ENCODE data around the gene HIBCH. TPM values are rescaled to one million over a fixed set of nuclear protein-coding genes. Genes with fewer than 3 reads are reported as not detected.

Gene HIBCH
- total RNA-seq, 1 experiment from 2014 or later, result 26.5 TPM

DNA sequence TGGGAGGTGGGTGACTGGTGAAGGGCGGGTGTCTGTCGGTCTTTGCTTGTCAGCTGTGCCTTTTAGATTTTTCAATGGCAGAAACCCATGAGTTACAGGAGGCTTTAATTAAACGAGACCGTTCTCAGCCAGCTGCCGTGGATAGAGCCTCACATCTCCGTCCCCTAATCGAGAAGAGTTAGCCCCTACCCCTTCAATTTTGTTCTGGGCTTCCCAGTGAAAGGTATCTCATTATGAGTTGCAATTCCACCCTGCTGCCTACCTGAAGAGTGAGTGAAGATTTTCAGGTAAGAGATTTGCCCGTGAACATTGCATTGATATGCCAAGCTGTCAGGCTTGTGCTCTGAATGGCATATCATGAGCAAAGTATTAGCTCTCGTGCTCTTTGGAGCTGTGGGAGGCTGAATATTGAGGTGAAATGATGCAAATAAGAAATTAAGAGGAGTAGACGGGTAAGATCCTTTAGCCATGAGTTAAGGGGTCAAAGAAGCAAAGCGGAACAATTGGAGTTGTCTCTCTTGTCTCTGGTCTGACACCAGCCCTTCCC is 138.4 kb downstream of the HIBCH start:
- POLR2A ChIA-PET, result interaction anchor here (1.4 to 1.5 kb wide), 2 partner anchors 22 to 35 kb away, joined by 3 read pairs; no protein-coding TSS in a partner anchor
- peak overlapping the region; percentile 69 for H3K4me3 Mint-ChIP-seq
- ATAC-seq, result peak; percentile 2
- DNase-seq (ENCODE audit: low spot score), result no peak
- TF ChIP-seq TP53 (CRISPR knock-in tag; IDR thresholded peaks at IDR 0.05) (no peak), ZNF423 (CRISPR knock-in tag; IDR thresholded peaks at IDR 0.05) (no peak), JUN (CRISPR knock-in tag; IDR thresholded peaks at IDR 0.05) (no peak), MYBL2 (CRISPR knock-in tag; IDR thresholded peaks at IDR 0.05) (no peak), TCF7 (CRISPR knock-in tag; IDR thresholded peaks at IDR 0.05; ENCODE audit: low read depth) (no peak), FOXP1 (CRISPR knock-in tag; IDR thresholded peaks at IDR 0.05; ENCODE audit: borderline replicate concordance) (no peak), RORB (CRISPR knock-in tag; IDR thresholded peaks at IDR 0.05) (no peak), GABPB1 (CRISPR knock-in tag; IDR thresholded peaks at IDR 0.05) (no peak), ETV6 (CRISPR knock-in tag; IDR thresholded peaks at IDR 0.05) (no peak), ZNF232 (CRISPR knock-in tag; IDR thresholded peaks at IDR 0.05) (no peak)
- TF ChIP-seq, protein P1, sequence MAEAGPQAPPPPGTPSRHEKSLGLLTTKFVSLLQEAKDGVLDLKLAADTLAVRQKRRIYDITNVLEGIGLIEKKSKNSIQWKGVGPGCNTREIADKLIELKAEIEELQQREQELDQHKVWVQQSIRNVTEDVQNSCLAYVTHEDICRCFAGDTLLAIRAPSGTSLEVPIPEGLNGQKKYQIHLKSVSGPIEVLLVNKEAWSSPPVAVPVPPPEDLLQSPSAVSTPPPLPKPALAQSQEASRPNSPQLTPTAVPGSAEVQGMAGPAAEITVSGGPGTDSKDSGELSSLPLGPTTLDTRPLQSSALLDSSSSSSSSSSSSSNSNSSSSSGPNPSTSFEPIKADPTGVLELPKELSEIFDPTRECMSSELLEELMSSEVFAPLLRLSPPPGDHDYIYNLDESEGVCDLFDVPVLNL (CRISPR knock-in tag; IDR thresholded peaks at IDR 0.05; ENCODE audit: borderline replicate concordance, low read depth), result no peak
- TF ChIP-seq, protein P2, sequence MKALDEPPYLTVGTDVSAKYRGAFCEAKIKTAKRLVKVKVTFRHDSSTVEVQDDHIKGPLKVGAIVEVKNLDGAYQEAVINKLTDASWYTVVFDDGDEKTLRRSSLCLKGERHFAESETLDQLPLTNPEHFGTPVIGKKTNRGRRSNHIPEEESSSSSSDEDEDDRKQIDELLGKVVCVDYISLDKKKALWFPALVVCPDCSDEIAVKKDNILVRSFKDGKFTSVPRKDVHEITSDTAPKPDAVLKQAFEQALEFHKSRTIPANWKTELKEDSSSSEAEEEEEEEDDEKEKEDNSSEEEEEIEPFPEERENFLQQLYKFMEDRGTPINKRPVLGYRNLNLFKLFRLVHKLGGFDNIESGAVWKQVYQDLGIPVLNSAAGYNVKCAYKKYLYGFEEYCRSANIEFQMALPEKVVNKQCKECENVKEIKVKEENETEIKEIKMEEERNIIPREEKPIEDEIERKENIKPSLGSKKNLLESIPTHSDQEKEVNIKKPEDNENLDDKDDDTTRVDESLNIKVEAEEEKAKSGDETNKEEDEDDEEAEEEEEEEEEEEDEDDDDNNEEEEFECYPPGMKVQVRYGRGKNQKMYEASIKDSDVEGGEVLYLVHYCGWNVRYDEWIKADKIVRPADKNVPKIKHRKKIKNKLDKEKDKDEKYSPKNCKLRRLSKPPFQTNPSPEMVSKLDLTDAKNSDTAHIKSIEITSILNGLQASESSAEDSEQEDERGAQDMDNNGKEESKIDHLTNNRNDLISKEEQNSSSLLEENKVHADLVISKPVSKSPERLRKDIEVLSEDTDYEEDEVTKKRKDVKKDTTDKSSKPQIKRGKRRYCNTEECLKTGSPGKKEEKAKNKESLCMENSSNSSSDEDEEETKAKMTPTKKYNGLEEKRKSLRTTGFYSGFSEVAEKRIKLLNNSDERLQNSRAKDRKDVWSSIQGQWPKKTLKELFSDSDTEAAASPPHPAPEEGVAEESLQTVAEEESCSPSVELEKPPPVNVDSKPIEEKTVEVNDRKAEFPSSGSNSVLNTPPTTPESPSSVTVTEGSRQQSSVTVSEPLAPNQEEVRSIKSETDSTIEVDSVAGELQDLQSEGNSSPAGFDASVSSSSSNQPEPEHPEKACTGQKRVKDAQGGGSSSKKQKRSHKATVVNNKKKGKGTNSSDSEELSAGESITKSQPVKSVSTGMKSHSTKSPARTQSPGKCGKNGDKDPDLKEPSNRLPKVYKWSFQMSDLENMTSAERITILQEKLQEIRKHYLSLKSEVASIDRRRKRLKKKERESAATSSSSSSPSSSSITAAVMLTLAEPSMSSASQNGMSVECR (CRISPR knock-in tag; IDR thresholded peaks at IDR 0.05; ENCODE audit: borderline replicate concordance), result no peak
- TF ChIP-seq, protein P3, sequence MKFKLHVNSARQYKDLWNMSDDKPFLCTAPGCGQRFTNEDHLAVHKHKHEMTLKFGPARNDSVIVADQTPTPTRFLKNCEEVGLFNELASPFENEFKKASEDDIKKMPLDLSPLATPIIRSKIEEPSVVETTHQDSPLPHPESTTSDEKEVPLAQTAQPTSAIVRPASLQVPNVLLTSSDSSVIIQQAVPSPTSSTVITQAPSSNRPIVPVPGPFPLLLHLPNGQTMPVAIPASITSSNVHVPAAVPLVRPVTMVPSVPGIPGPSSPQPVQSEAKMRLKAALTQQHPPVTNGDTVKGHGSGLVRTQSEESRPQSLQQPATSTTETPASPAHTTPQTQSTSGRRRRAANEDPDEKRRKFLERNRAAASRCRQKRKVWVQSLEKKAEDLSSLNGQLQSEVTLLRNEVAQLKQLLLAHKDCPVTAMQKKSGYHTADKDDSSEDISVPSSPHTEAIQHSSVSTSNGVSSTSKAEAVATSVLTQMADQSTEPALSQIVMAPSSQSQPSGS (CRISPR knock-in tag; IDR thresholded peaks at IDR 0.05; ENCODE audit: borderline replicate concordance, low read depth), result no peak
- peaks cover 18% of the 10 kb centered on the region for H3K27me3 Mint-ChIP-seq (ENCODE audit: low read depth)
- no peaks in the 10 kb centered on the region for H3K36me3 Mint-ChIP-seq
- CTCF ChIA-PET, result interaction anchor here (1.1 to 2.3 kb wide), 9 partner anchors 8 to 138 kb away, joined by 3 to 26 read pairs (median 8); partner anchors contain the start of gene HIBCH
- H3K27ac Mint-ChIP-seq, result no peak overlapping the region
- no peaks in the 10 kb centered on the region for H3K9me3 Mint-ChIP-seq
- H3K4me1 Mint-ChIP-seq, result peaks cover 8% of the 10 kb centered on the region

DNA sequence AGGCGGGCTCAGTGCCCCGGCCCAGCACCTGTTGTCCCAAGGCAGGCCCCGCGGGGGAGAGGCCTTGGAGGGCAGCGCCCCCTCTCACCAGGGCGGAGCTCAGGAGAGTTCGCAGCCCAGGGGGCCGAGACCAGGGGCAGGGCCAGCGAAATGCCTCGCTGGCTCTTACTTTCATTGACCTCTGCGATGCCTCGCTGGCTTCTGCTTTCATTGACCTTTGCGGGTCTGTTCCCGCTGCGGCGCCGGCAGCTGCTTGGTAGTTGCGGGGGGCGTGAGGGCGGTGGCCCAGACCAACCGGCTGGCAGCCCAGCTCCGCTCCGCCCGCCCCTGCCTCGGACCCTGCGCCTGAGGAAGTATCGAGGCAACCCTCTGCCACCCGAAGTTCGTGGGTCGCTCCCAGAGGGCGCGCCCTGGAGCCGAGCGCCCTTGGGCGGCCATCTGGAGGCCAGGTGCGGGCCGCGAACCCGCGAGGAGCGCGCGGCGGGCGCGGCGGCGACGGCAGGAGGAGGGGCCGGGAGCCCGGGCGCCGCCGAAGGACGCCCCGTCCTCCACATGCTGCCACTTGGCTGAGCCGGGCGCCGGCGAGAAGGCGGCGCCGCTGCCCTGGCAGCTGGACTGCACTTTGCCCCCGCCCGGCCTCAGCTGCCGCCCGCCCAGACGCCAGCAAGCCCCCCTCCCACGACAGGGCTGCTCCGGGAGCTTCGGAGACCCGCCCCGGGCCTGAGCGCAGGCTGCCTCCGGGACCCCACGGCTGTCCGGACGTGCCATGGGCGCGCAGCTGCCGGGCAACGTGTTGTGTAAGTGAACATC is 139.1 kb downstream of the HIBCH start:
- DNase-seq (ENCODE audit: low spot score), result peak; percentile 74
- Mint-ChIP-seq H3K4me3 (peak overlapping the region; percentile 71), H3K27ac (no peak overlapping the region), H3K27me3 (ENCODE audit: low read depth) (peaks cover 18% of the 10 kb centered on the region), H3K9me3 (no peaks in the 10 kb centered on the region), H3K4me1 (peaks cover 8% of the 10 kb centered on the region), H3K36me3 (no peaks in the 10 kb centered on the region)
- POLR2A ChIA-PET, result interaction anchor here (1.4 to 1.5 kb wide), 2 partner anchors 21 to 36 kb away, joined by 3 read pairs; no protein-coding TSS in a partner anchor
- CTCF ChIA-PET, result interaction anchor here (0.6 to 2.3 kb wide), 20 partner anchors 8 to 500 kb away, joined by 3 to 26 read pairs (median 5); partner anchors contain the start of gene HIBCH
- peak; percentile 86 for ATAC-seq
- 0 out of 2 replicates have a peak, but pooled peaks have one; percentile 21 for TF ChIP-seq RELA (CRISPR knock-in tag; IDR thresholded peaks at IDR 0.05; ENCODE audit: borderline replicate concordance)
- peak; percentile 89 for TF ChIP-seq ZNF423 (CRISPR knock-in tag; IDR thresholded peaks at IDR 0.05)
- TF ChIP-seq KAT7 (CRISPR knock-in tag; IDR thresholded peaks at IDR 0.05; ENCODE audit: borderline replicate concordance), result peak; percentile 71; the same call in 1 of the 2 replicates
- no peak for TF ChIP-seq ZNF219 (CRISPR knock-in tag; IDR thresholded peaks at IDR 0.05; ENCODE audit: borderline replicate concordance)
- TF ChIP-seq, protein P4, sequence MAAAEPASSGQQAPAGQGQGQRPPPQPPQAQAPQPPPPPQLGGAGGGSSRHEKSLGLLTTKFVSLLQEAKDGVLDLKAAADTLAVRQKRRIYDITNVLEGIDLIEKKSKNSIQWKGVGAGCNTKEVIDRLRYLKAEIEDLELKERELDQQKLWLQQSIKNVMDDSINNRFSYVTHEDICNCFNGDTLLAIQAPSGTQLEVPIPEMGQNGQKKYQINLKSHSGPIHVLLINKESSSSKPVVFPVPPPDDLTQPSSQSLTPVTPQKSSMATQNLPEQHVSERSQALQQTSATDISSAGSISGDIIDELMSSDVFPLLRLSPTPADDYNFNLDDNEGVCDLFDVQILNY (CRISPR knock-in tag; IDR thresholded peaks at IDR 0.05), result peak; percentile 39; the same call in 1 of the 2 replicates
- TF ChIP-seq, protein P1 (CRISPR knock-in tag; IDR thresholded peaks at IDR 0.05; ENCODE audit: borderline replicate concordance, low read depth), result no peak
- TF ChIP-seq ETV6 (CRISPR knock-in tag; IDR thresholded peaks at IDR 0.05), result no peak
- TF ChIP-seq, protein P5, sequence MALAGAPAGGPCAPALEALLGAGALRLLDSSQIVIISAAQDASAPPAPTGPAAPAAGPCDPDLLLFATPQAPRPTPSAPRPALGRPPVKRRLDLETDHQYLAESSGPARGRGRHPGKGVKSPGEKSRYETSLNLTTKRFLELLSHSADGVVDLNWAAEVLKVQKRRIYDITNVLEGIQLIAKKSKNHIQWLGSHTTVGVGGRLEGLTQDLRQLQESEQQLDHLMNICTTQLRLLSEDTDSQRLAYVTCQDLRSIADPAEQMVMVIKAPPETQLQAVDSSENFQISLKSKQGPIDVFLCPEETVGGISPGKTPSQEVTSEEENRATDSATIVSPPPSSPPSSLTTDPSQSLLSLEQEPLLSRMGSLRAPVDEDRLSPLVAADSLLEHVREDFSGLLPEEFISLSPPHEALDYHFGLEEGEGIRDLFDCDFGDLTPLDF (CRISPR knock-in tag; IDR thresholded peaks at IDR 0.05), result 0 out of 2 replicates have a peak, but pooled peaks have one; percentile 62
- TF ChIP-seq, protein P6, sequence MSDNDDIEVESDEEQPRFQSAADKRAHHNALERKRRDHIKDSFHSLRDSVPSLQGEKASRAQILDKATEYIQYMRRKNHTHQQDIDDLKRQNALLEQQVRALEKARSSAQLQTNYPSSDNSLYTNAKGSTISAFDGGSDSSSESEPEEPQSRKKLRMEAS (CRISPR knock-in tag; IDR thresholded peaks at IDR 0.05), result peak; percentile 54; the same call in 1 of the 2 replicates
- peak; percentile 51 for TF ChIP-seq GABPB1 (CRISPR knock-in tag; IDR thresholded peaks at IDR 0.05)
